ENCODE measurements around the gene APOOL.

DNA sequence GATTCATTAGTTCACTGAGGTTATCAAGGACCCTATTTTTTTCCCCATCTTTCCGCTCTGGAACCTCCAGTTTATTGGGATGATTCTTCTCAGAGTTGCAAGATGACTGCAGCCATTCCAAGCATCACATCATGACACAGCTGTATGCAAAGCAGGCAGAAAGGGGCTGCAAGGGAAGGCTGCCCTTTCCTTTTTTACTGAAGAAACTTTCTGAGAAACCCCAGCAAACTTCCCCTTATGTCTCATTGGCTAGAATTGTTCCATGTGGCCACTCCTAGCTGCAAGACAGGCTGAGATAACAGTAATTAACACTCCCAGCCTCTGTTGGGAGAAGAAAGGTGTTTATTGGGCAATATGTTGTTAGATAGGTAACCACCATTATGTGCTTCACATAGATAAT is 137.3 kb downstream of the APOOL start:
- no peak for TF ChIP-seq POLR2AphosphoS5 (IDR thresholded peaks at IDR 0.05; ENCODE audit: low read depth, low read length)
- no peak for TF ChIP-seq POLR2A (IDR thresholded peaks at IDR 0.05; ENCODE audit: low read depth, low read length)
- no peak for TF ChIP-seq TAF1 (IDR thresholded peaks at IDR 0.05; ENCODE audit: borderline replicate concordance, low read depth, low read length)

All from GM12892 (cell line).